OCI-LY7 (cell line): ENCODE measurements around the gene TMEM212.

Experiments used
- CTCF ChIP-seq: fragments of 200-600 bp; sonication (generic); conservative IDR thresholded peaks from 2 replicates; pipeline ENCODE4 v1.5.1; 2014; ENCODE audit warnings: mild to moderate bottlenecking, antibody characterized with exemption, low read length, moderate library complexity, mixed read lengths
- EZH2phosphoT487 ChIP-seq: fragments of 200-600 bp; sonication (generic); IDR thresholded peaks from 2 replicates; pipeline ENCODE4 v1.6.1; 2018; ENCODE audit warnings: low read depth, borderline replicate concordance, mild to moderate bottlenecking, mixed run types, antibody characterized with exemption, low read length, moderate library complexity, mixed read lengths

- TF ChIP-seq CTCF (no peak), EZH2phosphoT487 (no peak)
Observed at GRCh38 chr3:171847133-171847532, 4.0 kb downstream of the TMEM212 start.
